Tibial nerve (tissue), 4 donors: ENCODE measurements around the gene ATP5MG. TPM values are rescaled to one million over a fixed set of nuclear protein-coding genes. Genes with fewer than 3 reads are reported as not detected.

Experiments
- DNase-seq, 2 donors: peaks; one replicate each; pipeline ENCODE4 v3.0.0-alpha.2; 2019; ENCODE audit warnings: low spot score in 2 of 2
- H3K27ac ChIP-seq, 4 donors: fragments of 200-600 bp; sonication (generic) in 3 of 4; one replicate each; pipeline ENCODE4 v1.5.1; 2017 to 2019; ENCODE audit warnings: mild to moderate bottlenecking in 1 of 4
- H3K27me3 ChIP-seq, 2 donors: fragments of 200-600 bp; sonication (generic) in 1 of 2; one replicate each; pipeline versions ENCODE4 v1.5.1 to v1.6.0; 2017 to 2019
- H3K36me3 ChIP-seq, 3 donors: fragments of 200-600 bp; sonication (generic); one replicate each; pipeline ENCODE4 v1.5.1; 2018 to 2019
- H3K4me1 ChIP-seq, 4 donors: fragments of 200-600 bp; sonication (generic) in 3 of 4; one replicate each; pipeline ENCODE4 v1.5.1; 2017 to 2019
- H3K4me3 ChIP-seq, 4 donors: fragments of 200-600 bp; sonication (generic) in 3 of 4; one replicate each; pipeline ENCODE4 v1.5.1; 2017 to 2019; ENCODE audit warnings: mild to moderate bottlenecking in 1 of 4, moderate library complexity in 1 of 4
- H3K9me3 ChIP-seq, 4 donors: fragments of 200-600 bp; sonication (generic) in 3 of 4; one replicate each; pipeline ENCODE4 v1.5.1; 2017 to 2019
- CTCF ChIP-seq, 5 experiments: fragments of 200-600 bp in 3 of 5; fragments of 450-650 bp in 2 of 5; sonication (generic) in 3 of 5; IDR thresholded peaks; one replicate each; pipeline ENCODE4 v1.5.1; 2016 to 2019; ENCODE audit warnings: antibody characterized with exemption in 5 of 5, mild to moderate bottlenecking in 3 of 5, moderate library complexity in 2 of 5
- EP300 ChIP-seq, 2 donors: sonication (generic); formaldehyde crosslinking; IDR thresholded peaks; one replicate each; pipeline ENCODE4 v1.6.1; 2017; ENCODE audit warnings: antibody characterized with exemption in 2 of 2, mild to moderate bottlenecking in 1 of 2
- POLR2A ChIP-seq, 2 donors: fragments of 450-650 bp; IDR thresholded peaks; one replicate each; pipeline ENCODE4 v1.6.1; 2017; ENCODE audit warnings: antibody characterized with exemption in 2 of 2, mild to moderate bottlenecking in 2 of 2, moderate library complexity in 2 of 2
- WGBS, 2 donors: methylation state at CpG; one replicate each; pipeline ENCODE4 v1.1.5; 2018; 5-methylcytosine and 5-hydroxymethylcytosine counted together
- total RNA-seq, 4 donors: library from RNA; depleted of rRNA; stranded (reverse); fragments of >200 nt; gene quantifications; one replicate each; pipeline ENCODE4 v1.1.0, GENCODE V29; 2016

Gene ATP5MG
- total RNA-seq, 4 donors from 2014 or later, result 22.4 to 51.5 (median 34.4) TPM

GRCh38 chr11:118441770-118442275, 40.4 kb downstream of the ATP5MG start:
- no peak overlapping the region for H3K27ac ChIP-seq
- H3K36me3 ChIP-seq, result no peaks in the 10 kb centered on the region
- TF ChIP-seq POLR2A (IDR thresholded peaks at IDR 0.05) (no peak), CTCF (IDR thresholded peaks at IDR 0.05) (no peak), EP300 (IDR thresholded peaks at IDR 0.05) (no peak)
- WGBS, 2 donors, result 29 to 38% methylated on average over 3 of the region's 3 CpGs
- H3K9me3 ChIP-seq, result no peaks in the 10 kb centered on the region
- DNase-seq, result no peak
- peaks cover 0 to 90% (median 43%) of the 10 kb centered on the region in 4 donors for H3K4me1 ChIP-seq
- no peak overlapping the region for H3K4me3 ChIP-seq
- H3K27me3 ChIP-seq, result no peaks in the 10 kb centered on the region

- H3K9me3 ChIP-seq, result no peaks in the 10 kb centered on the region
- WGBS, 2 donors, result 68 to 75% methylated on average over 3 of the region's 3 CpGs
- no peaks in the 10 kb centered on the region for H3K36me3 ChIP-seq
- TF ChIP-seq POLR2A (IDR thresholded peaks at IDR 0.05) (no peak), EP300 (IDR thresholded peaks at IDR 0.05) (no peak), CTCF (IDR thresholded peaks at IDR 0.05) (no peak)
- DNase-seq, result no peak
- no peak overlapping the region for H3K4me3 ChIP-seq
- H3K4me1 ChIP-seq, result peaks cover 0 to 93% (median 43%) of the 10 kb centered on the region in 4 donors
- no peaks in the 10 kb centered on the region for H3K27me3 ChIP-seq
- no peak overlapping the region for H3K27ac ChIP-seq
Observed at GRCh38 chr11:118442301-118442700, 40.9 kb downstream of the ATP5MG start.

- Histone ChIP-seq H3K36me3 (no peaks in the 10 kb centered on the region), H3K9me3 (no peaks in the 10 kb centered on the region), H3K27me3 (no peaks in the 10 kb centered on the region), H3K4me3 (no peak overlapping the region), H3K4me1 (peaks cover 0 to 93% (median 45%) of the 10 kb centered on the region in 4 donors), H3K27ac (no peak overlapping the region)
- WGBS, 2 donors, result 77 to 80% methylated on average over 4 of the region's 4 CpGs
- TF ChIP-seq POLR2A (IDR thresholded peaks at IDR 0.05), result no peak
- TF ChIP-seq CTCF (IDR thresholded peaks at IDR 0.05), result no peak
- TF ChIP-seq EP300 (IDR thresholded peaks at IDR 0.05), result no peak
- DNase-seq, result no peak
Observed at GRCh38 chr11:118442908-118443589, 41.6 kb downstream of the ATP5MG start.

GRCh38 chr11:118443590-118444218, 42.3 kb downstream of the ATP5MG start:
- DNase-seq, result no peak
- Histone ChIP-seq H3K27me3 (no peaks in the 10 kb centered on the region), H3K4me1 (peaks cover 0 to 94% (median 46%) of the 10 kb centered on the region in 4 donors), H3K27ac (no peak overlapping the region), H3K4me3 (no peak overlapping the region), H3K9me3 (no peaks in the 10 kb centered on the region), H3K36me3 (no peaks in the 10 kb centered on the region)
- no peak for TF ChIP-seq EP300 (IDR thresholded peaks at IDR 0.05)
- no peak for TF ChIP-seq CTCF (IDR thresholded peaks at IDR 0.05)
- TF ChIP-seq POLR2A (IDR thresholded peaks at IDR 0.05), result no peak
- WGBS, 2 donors, result 69 to 79% methylated on average over 2 of the region's 2 CpGs

GRCh38 chr11:118447423-118447822, 46.0 kb downstream of the ATP5MG start:
- H3K9me3 ChIP-seq, result no peaks in the 10 kb centered on the region
- TF ChIP-seq EP300 (IDR thresholded peaks at IDR 0.05), result no peak
- TF ChIP-seq POLR2A (IDR thresholded peaks at IDR 0.05), result no peak
- TF ChIP-seq CTCF (IDR thresholded peaks at IDR 0.05), result no peak
- WGBS, 2 donors, result 72 to 75% methylated on average over 4 of the region's 4 CpGs
- H3K27ac ChIP-seq, result no peak overlapping the region
- H3K27me3 ChIP-seq, result no peaks in the 10 kb centered on the region
- H3K36me3 ChIP-seq, result peaks cover 0 to 4% (median 0%) of the 10 kb centered on the region in 3 donors
- no peak overlapping the region for H3K4me3 ChIP-seq
- no peak for DNase-seq
- H3K4me1 ChIP-seq, result peaks cover 0 to 77% (median 19%) of the 10 kb centered on the region in 4 donors
